ENCODE measurements around the gene MGAT4B.

Gene MGAT4B

GRCh38 chr5:179817890-179818745, 11.5 kb upstream of the MGAT4B start:
- no peak for TF ChIP-seq CTCF (IDR thresholded peaks at IDR 0.05)

GRCh38 chr5:179817470-179817840, 10.8 kb upstream of the MGAT4B start:
- no peak for TF ChIP-seq CTCF (IDR thresholded peaks at IDR 0.05)

- no peak for TF ChIP-seq CTCF (IDR thresholded peaks at IDR 0.05)
These were observed 10.3 kb upstream of the MGAT4B start for GRCh38 chr5:179816796-179817469.

- TF ChIP-seq CTCF (IDR thresholded peaks at IDR 0.05), result no peak
These were observed 9.7 kb upstream of the MGAT4B start for GRCh38 chr5:179816401-179816795.

- no peak for TF ChIP-seq CTCF (IDR thresholded peaks at IDR 0.05)
These were observed 9.0 kb upstream of the MGAT4B start for GRCh38 chr5:179815491-179816249.

- no peak for TF ChIP-seq CTCF (IDR thresholded peaks at IDR 0.05)
These were observed 7.4 kb upstream of the MGAT4B start for GRCh38 chr5:179814090-179814489.

- no peak for TF ChIP-seq CTCF (IDR thresholded peaks at IDR 0.05)
These were observed 6.4 kb upstream of the MGAT4B start for GRCh38 chr5:179812997-179813607.

All from LNCAP (cell line).